Mammary epithelial cell (primary cell): ENCODE measurements around the gene CCL8.

Experiments
- EZH2 ChIP-seq: IDR thresholded peaks from 2 replicates; pipeline ENCODE4 v1.6.1; 2012; ENCODE audit warnings: low read length, inconsistent platforms, borderline replicate concordance
- TF ChIP-seq, protein P1 (sequence below), 2 donors: IDR thresholded peaks in 1 of 2; conservative IDR thresholded peaks in 1 of 2; 2 replicates each; pipeline ENCODE4 v1.5.1; 2011 to 2012; ENCODE audit warnings: inconsistent platforms in 2 of 2, low read length in 2 of 2, mild to moderate bottlenecking in 2 of 2, control low read depth in 1 of 2, low read depth in 1 of 2; ENCODE audit not compliant: insufficient read depth in 1 of 2; ENCODE audit errors: extremely low read depth in 1 of 2

DNA sequence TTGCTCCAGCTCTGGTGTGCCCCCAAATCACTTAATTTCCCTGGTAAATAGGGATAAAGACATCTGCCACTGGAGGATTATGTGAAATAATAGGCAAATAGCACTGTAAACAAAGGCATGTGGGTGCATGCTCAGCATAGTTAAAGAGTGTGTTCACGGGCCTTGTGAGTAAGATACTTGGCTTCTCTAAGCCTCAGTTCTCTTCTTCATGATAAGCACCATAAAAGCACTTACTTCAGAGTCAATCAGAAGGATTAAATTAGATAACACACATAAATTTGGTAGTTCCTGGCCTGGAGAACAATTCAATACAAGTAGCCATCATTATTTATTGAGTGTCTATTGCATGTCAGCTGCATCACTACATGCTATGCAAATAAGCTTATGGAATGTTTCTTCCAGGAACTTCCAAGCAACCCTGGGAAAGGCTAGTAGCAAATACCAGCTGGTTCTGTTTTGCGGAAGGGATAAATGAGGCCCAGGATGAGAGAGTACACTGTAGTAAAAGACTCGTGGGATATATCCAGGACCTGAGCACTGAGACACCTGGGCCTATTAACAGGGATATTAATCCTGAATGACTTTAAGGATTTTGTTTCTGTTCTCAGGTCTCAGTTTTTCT lies 19.2 kb upstream of the CCL8 start:
- TF ChIP-seq, protein P1, sequence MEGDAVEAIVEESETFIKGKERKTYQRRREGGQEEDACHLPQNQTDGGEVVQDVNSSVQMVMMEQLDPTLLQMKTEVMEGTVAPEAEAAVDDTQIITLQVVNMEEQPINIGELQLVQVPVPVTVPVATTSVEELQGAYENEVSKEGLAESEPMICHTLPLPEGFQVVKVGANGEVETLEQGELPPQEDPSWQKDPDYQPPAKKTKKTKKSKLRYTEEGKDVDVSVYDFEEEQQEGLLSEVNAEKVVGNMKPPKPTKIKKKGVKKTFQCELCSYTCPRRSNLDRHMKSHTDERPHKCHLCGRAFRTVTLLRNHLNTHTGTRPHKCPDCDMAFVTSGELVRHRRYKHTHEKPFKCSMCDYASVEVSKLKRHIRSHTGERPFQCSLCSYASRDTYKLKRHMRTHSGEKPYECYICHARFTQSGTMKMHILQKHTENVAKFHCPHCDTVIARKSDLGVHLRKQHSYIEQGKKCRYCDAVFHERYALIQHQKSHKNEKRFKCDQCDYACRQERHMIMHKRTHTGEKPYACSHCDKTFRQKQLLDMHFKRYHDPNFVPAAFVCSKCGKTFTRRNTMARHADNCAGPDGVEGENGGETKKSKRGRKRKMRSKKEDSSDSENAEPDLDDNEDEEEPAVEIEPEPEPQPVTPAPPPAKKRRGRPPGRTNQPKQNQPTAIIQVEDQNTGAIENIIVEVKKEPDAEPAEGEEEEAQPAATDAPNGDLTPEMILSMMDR (conservative IDR thresholded peaks at IDR 0.05 in 1 of 2, IDR thresholded peaks at IDR 0.05 in 1 of 2; ENCODE audit: extremely low read depth in 1 of 2, insufficient read depth in 1 of 2, low read depth in 1 of 2, low read length in 2 of 2) = no peak
- TF ChIP-seq EZH2 = no peak
